ENCODE results near the gene IRAK3.
A peak's percentile ranks its signal among the peaks of the same experiment; 100 is the strongest.
"Not testable (repeated sequence)": the region's sequence is repeated elsewhere in the genome, so short reads cannot be mapped to it uniquely, and the experiment has no call there.

Gene IRAK3

DNA sequence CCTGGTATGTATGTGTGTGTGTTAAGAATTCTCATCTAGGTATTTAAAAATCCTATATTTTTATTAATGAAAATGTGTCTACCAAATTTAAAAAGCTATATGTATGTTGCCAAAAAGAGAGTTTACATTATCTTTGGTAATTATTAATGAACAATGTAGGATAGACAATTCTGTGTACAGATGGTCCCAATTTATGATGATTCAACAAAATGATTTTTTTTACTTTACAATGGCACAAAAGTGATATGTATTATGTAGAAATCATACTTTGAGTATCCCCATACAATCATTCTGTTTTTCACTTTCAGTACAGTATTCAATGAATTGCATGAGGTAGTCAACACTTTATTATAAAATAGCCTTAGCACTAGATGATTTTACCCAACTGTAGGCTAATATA is 39.4 kb downstream of the IRAK3 start:
- DNase-seq = no peak

DNA sequence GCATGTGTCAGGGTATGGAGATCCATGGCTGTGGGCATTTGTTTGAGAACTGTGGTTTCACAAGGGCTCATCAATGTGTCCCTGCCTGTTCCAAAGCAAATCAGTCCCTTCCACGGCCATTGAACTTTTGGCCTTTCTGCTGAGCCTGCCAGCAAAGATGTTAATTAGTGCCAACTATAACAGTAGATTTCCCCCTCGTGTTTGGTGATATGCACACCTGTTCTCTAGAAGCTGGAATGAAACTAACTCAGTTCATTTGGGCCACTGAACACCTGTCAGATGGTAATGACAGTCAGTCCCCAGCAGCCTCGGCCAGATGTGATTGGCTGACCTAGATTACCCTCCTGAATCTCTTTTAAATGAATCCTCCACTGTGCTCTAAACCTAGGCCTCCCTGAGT is 43.2 kb downstream of the IRAK3 start:
- no peak for DNase-seq

DNA sequence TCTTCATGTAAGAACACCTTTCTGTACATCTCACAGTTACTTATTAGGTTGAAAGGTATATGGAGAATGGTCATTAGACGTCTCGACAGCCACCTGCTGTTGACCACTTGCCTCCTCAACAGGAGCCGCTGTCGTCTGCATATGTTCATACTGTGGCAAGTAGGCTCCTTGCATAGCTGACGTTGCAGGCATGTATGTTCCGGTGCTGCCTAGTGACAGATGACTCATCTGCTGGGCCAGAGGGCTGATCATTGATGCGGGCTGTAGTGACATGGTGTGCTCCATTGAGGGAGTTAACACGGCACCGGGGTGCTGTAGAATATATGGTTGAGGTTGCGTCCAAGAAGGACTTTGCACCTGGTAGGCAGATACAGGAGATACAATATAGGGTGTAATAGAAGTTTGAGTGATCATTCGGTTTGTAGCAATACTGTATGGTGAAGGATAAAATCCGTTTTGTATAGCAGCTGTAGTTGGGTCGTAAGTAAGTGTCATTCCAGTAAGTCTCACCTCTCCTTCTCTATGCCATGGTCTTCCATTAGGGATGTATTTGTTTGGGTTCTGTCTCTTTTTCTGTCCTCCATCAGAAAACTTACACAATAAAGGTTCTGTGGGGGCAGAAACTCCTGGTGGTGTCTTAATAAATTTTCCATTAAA is 45.2 kb downstream of the IRAK3 start:
- not testable (repeated sequence) for DNase-seq

DNA sequence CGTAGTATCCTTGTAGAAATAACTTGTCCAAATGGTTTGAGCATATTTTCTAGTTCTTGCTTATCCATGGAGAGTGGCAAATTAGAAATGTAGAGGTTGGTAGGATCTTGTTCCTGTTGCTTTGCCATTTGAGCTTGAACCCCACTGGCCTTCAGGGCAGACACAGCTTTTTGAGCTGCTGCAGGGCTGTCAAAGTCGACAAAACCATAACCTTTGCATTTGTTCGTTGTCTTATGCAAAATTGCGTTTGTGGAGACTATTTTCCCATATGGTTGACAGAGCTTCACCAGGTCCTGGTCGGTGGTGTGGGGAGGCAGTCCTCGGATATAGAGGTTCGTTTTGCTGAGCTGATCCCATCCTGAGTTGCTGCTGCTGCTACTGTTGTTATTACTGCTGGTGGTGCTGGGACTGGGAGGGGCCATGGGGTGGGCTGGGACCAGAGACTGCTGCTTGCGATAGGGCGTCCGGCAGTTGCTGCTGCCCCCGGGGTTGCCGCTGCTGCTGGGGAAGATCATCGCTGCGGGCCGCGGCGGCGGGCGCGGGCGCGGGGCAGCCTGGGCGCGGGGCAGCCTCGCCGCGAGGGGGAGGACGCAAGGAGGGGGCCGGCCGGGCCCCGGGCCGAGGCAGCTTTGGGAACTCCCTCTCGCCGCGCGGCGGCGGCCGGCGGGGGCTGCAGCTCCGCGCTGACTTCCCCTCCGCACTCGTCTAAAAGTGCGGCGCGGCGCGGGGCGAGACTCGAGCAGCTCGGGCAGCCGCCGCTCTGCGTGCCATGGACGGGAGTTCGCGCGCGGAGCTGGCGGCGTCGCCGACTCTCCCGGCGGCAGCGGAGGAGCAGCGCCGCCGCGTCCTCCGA is 46.0 kb downstream of the IRAK3 start:
- DNase-seq = peak; percentile 63

DNA sequence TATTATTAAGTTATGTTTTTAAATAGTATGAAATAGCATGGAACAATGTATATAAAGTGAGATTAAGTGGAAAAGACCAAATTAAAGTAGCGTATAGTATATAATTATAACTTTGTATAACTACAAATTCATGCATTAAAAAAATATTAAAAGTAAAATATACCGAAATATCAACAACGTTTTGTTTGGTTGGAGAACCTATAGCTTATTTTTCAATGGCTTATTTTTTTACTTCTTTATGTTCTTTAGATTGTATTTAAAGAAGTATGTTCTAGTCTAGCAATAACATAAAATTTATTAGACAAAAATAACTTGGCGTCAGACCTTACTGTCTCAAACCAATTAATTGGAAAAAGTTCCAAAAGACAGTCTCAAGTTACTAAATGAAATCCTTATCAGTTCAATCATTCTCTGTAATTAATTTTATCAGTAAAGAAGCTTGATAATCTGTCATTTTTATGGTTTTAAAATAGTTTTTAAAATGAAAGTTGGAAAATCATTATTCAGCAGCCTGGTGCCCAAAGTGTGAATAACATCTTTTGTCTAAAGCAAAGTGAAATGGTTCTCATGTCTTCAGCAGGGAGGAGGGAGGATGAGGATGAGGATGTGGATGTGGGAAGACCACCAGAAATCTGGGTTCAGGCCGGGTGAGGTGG is 46.7 kb downstream of the IRAK3 start:
- no peak for DNase-seq

DNA sequence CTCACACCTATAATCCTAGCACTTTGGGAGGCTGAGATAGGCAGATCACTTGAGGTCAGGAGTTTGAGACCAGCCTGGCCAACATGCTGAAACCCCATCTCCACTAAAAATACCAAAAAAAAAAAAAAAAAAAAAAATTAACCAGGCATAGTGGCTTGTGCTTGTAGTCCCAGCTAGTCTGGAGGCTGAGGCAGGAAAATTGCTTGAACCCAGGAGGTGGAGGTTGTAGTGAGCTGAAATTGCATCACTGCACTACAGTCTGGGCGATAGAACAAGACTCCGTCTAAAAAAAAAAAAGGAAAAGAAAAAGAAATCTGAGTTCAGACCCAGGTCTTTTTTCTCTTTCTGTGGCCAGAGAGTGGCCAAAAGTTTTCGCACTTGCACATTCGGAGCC is 47.3 kb downstream of the IRAK3 start:
- not testable (repeated sequence) for DNase-seq

DNA sequence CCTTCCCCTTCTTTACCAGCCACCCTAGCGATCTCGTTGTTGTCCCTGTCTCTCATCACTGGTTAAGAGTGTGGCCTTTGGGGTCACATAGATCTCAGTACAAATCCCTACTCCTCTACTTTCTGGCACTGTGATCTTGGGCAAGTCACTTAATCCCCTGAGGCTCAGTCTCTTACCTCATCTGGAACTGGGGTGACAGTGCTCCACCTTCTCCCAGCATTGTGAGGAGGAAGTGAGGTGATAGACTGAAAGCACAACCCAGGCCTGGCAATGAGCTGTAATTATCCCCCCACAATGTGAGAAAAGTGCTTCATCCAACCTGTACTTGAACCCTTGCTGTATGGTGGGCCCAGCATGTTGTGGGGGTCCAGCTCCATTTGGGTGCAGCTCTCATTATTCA is 48.0 kb downstream of the IRAK3 start:
- no peak for DNase-seq

DNA sequence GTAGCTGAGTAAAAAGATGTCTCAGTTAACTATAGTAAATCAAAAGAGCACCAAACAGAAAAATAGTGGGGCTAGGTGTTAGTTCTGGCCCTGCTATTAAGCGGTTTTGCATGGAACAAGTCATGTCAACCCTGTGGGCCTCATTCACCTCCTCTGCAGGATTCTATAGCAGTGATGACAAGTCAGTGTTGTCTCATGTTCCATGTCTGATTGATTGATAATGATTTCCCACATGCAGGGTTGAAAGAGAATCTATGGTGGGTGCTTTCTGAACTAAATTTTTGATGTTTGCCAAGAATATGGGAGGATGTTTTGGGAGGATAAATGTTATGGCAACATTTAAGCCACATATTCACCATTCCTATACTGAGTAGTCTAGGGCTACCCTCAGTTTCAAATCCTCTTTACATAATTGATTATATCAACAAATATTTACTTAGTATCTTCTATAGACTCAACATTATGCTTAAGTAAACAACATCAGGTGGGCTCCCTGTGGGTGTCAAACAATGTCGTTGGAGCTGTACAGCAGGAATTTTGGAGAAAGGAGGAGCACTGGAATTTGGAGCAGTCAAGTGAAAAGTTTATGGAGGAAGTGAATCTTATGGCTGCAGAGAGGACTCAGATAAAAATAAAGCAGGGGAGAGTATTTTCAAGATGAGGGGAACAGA is 48.6 kb downstream of the IRAK3 start:
- DNase-seq = no peak

DNA sequence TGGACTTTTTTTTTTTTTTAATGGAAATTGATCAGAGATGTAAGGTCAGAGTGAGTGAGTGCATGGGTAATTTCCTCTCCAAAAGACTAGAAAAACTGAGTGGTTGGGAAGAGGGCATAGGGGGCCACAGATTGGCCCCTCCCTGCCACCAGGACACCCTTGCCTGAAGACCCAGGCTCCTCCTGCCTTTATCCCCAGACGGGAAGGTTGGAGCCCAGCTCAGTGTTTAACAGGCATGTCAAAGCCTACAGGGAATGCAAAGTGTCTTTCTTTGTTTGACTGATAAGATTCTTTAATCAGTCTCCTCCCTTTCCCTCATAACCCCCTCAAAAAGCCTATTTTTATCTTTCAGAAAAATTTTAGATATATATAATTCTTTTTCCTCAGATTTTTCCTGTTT is 50.3 kb downstream of the IRAK3 start:
- DNase-seq = no peak

DNA sequence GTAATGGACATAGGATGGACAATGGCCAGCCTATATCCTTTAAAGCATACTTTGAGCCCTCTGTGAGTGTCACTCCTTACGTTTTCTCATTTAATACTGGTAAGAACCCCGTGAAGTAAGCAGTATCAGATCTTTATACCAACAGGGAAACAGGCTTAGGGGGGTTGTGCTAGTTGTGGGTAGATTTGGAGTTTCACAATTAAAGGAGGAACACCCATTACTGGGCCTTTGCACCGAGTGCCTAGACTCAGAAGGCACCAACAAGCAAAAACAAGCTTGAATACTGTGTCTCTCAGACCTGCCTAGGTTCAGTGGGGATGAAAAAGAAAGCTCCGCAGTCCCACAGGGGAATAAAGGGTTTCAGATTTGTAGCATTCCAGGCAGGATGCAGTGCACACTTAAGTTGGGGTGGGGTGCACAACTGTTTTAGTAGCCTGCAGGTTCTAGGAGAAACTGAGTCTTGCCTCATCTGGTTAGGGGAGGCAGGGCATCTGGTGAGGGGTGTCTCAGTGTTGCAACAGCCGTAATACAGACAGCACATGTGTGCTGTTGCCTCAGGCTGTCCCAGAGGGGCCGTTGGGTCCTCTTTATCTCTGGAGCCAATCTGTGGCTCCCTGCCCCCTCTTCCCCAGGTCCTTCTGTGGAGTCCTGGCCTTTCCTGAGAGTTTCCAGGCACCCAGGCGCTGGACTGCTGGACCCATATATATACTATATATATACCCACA is 51.2 kb downstream of the IRAK3 start:
- no peak for DNase-seq

DNA sequence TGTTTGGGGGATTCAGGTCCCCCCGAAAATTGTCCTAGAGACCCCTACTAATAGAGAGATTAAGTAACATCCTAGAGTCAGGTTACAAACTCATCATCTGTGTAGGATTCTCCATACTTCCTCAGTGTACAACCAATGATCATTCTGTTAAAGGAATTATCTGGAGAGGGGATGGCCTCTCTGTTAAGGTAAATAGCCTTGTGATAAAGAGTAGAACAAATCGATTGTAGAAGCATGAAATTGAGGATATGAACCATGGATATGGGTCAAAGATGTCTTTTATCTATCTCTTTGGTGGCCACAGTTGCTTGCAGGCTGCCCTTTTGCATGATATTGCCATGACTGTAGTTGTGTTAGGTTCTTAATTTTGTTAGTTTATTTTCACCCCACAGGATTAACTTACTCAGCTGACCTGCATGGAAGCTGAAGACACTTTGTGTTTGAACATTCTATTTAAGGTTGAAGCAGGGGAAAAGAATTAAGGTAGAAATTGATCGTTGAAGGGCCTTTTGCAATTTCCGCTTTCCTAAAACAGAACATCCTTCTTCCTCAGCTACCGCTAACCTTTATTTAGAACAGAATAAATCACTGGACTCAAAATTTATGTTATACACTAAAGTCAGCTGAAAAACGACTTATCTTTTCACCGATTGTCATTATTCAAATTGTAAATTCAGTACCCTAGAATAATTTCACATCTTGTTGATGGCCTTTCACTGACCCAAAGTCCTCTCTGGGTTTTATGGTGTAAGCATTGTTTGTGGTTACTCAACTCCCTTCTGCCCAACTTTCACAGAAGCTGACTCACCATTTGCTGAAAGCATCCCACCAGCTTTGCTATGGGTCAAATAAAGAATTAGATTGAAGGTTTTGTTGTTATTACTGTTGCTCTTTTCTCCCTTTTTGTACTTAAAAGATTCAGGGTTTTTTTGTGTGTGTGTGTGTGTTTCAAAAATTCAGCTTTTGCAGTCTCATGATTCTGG is 52.3 kb downstream of the IRAK3 start:
- no peak for DNase-seq

DNA sequence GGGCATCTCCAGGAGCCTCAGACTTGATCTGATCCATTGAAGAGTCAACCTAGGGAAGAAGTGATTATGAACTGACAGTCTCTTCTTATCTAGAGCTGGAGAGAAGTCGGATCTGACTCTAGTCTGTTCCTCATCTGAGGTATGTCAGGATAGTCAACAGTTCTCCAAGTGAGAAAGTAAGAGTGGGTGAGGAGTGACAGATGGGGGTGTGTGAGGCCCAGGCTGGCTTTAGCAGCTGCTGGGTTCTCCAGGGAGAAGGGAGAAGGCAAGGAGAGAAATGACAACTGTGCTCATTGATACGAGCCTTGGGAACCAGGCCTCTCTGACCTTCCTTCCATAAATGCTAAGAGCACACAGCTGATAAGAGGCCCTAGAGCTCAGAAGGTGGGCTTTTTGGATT is 53.3 kb downstream of the IRAK3 start:
- no peak for DNase-seq

DNA sequence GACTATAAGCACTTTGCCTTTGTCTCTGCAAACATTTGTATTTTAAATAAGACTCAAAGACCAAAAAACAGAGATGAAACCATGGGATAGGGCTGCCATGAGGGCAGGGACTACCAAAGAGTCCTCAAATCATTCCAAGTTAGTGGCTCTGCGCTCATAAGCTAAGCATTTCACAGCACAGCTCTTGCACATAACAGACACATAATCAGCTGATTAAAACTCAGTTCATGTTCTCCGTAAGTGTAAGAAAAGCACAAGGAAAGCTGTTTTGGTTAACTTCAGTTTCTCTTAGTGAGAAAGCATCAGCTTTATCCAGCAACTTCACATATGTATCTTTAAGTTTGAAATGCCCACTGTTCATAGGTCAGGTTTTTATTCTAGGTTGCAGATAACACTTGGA is 54.9 kb downstream of the IRAK3 start:
- no peak for DNase-seq

DNA sequence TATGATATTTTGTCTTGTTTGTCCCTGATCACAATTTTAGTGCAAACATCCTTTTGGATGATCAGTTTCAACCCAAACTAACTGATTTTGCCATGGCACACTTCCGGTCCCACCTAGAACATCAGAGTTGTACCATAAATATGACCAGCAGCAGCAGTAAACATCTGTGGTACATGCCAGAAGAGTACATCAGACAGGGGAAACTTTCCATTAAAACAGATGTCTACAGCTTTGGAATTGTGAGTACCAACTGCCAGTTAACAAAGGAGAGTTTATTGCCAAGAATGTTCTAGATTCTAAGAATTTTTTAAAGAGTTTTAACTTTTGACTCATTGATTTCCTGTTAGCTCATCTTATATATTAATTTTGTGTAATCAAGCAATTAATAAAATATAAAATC is 55.4 kb downstream of the IRAK3 start:
- DNase-seq = no peak

DNA sequence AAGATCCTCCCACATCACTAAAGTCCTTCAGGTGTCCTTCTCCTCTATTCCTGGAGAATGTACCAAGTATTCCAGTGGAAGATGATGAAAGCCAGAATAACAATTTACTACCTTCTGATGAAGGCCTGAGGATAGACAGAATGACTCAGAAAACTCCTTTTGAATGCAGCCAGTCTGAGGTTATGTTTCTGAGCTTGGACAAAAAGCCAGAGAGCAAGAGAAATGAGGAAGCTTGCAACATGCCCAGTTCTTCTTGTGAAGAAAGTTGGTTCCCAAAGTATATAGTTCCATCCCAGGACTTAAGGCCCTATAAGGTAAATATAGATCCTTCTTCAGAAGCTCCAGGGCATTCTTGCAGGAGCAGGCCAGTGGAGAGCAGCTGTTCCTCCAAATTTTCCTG is 58.7 kb downstream of the IRAK3 start:
- DNase-seq = no peak

DNA sequence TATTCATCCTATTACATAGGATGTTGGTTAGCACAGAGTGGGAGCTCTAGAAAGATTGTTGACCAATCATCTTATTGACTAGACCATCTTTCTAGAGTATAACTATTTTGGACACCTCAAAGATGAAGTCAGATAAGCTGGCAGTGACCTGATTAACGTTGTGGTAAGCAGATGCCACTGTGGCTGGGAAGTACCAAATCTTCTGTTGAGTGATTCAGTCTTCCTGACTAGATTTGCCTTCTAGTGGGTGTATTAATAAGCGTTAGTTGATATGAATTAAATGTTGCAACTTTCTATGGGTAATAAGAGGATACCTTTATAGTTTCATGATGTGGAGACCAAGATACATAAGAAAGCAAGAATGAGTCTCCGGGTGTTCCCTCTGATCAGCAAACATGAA is 62.0 kb downstream of the IRAK3 start:
- DNase-seq = no peak

DNA sequence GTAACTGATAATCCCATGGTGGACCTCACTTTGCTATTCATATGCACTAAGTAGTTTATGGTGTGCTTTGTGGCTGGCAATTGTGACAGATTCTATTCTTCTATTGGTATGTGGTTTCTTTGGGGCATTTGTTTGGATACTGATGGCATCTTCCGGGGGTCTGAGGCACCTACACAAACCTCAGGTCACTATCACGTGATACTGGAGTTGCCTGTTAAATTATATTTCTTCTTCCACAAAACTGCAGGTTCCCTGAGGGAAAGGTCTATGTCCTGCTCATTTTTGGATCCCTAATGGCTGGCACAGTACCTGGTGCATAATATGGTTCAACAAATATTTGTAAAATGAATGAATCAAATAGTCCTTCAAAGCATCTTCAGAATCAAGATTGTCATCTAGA is 63.8 kb downstream of the IRAK3 start:
- no peak for DNase-seq

DNA sequence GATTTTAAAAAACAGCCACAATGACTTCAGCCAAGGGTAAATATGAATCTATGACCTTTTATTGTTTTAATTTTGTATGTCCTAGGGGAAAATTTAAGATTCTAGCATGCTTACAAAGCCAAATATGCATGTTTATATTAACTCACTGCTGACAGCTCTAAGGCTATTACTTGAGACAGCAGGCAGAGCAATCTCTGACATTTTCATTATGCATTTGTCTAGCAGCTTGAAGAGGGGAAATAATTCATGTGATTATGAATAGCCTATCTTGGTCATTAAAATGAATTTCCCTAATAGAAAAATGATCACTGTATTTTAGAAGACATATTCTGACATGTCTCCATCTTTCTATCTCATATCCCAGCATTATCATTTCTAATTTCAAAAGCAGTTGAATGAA is 66.7 kb downstream of the IRAK3 start:
- no peak for DNase-seq

DNA sequence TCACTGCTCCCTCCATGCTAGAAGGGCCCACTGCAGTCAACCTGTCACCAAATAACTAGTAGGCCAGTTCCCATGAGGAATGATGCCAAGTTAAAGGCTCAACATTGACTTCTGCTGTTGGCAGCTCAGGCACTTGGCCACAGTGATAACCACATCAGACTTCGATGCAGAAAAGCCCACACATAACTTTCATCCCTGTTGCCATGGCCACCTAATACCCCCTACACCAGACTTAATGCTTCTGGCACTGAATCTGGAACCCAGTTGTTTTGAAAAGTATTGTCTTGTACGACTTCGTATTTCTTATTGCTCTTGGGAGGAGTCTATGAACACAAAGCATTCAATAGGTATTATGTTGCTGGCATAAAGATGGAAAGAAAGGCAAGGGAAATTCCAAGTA is 69.0 kb downstream of the IRAK3 start:
- DNase-seq = no peak

DNA sequence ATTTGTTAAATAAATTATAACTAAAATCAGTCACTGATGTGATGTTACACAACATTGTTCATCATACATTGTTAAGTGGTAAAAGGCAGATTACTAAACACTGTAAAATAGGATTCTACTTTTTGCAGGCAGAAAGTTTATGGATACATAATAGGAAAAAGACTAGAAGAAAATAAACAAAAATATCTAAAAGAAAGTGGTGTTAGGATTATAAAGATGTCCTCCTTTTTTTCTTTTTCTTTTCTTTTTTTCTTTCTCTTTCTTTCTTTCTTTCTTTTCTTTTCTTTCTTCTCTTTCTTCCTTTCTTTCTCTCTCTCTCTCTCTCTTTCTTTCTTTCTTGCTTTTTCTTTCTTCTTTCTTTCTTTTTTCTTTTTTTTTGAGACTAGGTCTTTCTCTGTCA is 73.7 kb downstream of the IRAK3 start:
- no peak for DNase-seq

DNA sequence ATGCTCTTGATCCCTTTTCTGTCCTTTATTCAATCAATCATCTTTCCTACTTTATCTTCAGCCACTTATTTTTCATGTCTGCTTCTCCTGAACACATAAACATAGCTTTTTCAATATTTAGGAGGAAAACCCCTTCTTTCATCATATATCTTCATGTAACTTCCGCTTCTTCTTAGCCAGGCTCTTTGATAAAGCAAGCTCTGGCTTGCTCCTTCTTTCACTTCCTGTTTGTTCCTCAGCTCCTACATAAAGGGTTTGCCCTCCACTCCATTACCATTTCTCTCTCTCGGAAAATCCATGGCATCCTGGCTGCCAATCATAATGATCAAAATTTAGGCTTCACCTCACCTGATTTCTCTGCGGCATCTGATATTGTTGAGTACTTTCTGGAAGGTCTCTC is 79.5 kb downstream of the IRAK3 start:
- DNase-seq = no peak

DNA sequence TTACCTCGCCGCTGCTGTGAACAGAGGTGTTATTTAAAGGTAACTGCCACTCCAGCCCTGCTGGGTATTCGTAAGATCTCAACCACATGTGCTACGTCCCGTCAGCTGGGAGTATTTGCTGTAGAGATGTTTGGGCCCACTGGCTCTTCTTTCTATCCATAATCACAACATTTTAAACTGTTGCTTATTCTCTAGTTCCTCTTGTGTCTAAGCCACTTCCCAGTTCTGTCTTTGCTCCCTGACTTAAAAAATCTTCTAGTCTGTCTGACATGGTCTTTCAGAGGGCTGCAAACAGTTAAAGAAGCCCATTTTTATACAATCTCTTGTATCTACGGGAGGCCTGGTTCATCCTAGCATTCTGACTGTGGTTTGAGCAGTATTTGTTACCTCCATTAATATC is 80.1 kb downstream of the IRAK3 start:
- no peak for DNase-seq

Data from activated CD8-positive, alpha-beta memory T cell treated with anti-CD3 and anti-CD28 coated beads, Interleukin-2, amount 50 U/mL, for 48 hours (primary cell).